GM18861 (cell line): Measurements from ENCODE around the gene MTTP.

Experiments
- ATAC-seq: cut with Tn5 transposase; IDR thresholded peaks from one replicate; pipeline ENCODE4 v1.9.1; 2021; ENCODE audit not compliant: unreplicated experiment

The MTTP gene

DNA sequence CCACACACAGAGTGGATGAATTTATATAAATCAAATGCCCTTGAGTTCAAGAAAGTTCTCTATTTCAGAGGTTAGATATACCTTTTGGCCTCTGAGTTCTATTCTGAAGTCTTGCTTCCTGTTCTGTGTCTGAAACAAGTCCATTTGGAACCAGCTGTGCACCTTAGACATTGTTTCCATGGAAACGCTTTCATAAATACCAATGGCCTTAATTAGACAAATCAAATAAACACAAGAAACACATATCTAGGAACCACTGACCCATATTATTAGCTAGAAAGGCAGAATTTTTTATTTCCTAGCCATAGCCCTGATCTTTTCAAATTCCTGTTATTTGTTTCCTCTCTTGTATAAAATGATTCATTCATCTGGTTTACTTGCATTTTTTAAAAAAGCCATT lies 91.4 kb downstream of the MTTP start:
- ATAC-seq, result no peak

DNA sequence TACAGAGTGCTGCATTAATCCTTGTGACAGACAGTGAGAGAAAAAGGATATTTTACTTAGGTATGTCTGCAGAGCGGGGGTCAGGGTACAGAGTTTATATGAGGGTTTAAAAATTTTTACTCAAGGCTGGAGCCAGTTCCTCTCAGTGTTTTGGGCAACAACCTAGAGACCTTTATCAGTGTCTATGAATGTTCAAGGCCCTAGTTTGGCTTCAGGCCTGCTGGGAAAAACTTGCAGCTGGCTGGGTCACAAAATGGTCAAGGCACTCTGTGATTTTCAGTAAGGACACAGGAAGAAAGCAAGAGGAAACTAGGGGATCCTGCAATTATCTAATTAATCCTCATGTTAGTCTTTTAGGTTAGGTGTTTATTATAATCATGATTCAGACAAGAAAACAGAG lies 93.8 kb downstream of the MTTP start:
- ATAC-seq, result no peak

DNA sequence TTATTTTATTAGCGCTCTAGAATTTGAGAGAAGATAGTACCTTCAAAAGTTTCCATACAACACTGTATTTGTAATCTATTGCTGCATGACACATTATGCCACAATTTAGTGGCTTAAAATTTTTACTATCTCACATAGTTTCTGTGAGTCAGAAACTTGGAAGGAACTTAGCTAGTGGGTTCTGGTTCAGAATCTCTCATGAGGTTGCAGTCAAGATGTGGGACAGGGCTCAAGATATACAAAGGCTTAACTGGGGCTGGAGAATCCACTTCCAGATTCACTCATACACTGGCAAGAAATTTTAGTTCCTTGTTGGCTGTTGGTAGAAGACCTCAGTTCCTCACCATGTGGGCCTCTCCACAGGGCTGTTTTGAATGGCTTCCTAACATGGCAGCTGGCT lies 94.5 kb downstream of the MTTP start:
- ATAC-seq, result no peak

DNA sequence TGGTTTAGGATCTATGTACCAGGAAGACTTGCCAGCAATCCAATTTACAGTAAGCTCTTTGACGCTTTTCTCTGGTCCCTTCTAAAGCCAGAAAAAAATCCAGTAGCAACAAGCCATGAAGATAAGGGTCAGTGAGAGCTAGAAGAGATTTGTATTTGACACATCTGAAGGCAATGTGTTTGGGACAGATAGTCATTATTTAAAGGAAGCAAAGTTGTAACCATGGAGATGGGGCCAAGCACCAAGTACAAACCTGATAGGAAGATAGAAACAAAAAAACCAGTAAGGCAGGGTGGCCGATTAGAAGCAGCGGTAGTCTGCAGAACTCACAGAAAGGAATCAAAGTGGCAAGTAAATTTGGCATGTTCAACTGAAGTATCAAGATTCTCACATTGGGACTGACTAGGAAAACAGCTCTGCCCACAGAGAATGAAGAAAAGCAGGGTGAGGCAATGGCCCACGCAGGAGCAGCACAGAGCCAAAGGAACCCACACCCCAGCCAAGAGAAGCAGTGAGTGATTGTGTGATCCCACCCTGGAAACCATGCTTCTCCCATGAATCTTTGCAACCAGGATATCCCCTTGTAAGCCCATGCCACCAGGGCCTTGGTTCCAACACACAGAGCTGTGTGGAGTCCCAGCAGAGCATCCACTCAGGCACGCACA lies 95.9 kb downstream of the MTTP start:
- ATAC-seq, result no peak
